LNCAP (cell line): ENCODE measurements around the gene OR6J1.

Experiments used
- TF ChIP-seq, protein P1 (sequence below): fragments of 450-650 bp; IDR thresholded peaks from 2 replicates; pipeline ENCODE4 v1.5.1; 2017; ENCODE audit warnings: mild to moderate bottlenecking

Gene OR6J1

DNA sequence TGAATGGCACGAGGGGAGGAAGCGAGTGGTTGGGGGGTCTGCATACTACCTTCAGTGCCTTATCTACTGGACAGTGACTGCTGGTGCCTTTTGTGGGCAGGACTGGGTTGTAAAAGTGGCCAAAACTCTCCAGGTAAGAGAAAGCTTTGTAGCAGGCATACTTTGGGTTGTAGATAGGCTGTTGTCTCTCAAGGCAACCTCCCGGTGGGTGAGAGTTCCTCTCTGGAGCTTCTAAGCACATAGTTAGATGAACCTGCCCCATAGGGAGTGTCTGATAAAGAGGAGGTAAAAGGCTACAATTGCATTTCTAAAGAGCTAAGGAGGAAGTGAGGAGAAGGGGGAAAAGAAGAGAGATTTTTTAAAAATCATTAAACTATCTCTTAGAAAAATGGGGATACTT, 51.0 kb downstream of the OR6J1 start:
- TF ChIP-seq, protein P1, sequence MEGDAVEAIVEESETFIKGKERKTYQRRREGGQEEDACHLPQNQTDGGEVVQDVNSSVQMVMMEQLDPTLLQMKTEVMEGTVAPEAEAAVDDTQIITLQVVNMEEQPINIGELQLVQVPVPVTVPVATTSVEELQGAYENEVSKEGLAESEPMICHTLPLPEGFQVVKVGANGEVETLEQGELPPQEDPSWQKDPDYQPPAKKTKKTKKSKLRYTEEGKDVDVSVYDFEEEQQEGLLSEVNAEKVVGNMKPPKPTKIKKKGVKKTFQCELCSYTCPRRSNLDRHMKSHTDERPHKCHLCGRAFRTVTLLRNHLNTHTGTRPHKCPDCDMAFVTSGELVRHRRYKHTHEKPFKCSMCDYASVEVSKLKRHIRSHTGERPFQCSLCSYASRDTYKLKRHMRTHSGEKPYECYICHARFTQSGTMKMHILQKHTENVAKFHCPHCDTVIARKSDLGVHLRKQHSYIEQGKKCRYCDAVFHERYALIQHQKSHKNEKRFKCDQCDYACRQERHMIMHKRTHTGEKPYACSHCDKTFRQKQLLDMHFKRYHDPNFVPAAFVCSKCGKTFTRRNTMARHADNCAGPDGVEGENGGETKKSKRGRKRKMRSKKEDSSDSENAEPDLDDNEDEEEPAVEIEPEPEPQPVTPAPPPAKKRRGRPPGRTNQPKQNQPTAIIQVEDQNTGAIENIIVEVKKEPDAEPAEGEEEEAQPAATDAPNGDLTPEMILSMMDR = no peak

DNA sequence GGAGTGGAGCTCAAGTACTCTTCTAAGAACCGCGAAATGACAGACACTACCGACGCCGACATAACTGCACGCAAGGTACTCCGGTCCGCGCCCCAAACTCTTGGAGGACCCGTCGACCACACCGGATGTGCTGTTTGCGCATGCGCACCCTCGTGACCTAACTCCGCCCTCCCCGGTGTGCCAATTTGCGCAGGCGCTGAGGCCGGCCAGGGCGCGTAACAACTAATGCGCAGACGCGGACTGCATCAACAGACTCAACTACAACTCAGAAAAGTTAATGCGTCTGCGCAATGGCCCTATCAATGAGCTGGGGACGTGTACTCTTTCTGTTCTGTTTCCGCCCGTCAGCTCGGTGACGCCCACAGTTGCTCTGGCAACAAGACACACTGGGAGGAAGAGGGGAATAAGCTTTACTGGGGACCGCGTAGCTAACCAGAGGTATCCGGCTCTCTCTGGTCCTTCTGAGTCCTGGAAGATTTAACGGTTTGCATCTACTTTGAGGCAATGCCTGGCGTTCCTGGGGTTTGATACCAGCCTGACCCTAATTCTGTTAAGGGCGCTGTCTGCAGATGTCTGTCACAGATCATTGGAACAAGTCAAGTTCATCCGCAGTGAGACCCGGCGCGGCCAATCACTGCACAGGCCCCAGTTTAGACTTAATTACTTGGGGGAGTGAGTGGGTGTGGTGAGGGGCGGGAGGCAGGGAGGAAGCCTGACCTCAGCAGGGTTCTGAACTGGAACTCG, 54.9 kb downstream of the OR6J1 start, which contains the start of gene DAD1:
DAD1 (minus strand) TSS at position 129 of the 744 bp plus-strand sequence; CDS start at position 62, 67 bp downstream.
- TF ChIP-seq, protein P1 = no peak

DNA sequence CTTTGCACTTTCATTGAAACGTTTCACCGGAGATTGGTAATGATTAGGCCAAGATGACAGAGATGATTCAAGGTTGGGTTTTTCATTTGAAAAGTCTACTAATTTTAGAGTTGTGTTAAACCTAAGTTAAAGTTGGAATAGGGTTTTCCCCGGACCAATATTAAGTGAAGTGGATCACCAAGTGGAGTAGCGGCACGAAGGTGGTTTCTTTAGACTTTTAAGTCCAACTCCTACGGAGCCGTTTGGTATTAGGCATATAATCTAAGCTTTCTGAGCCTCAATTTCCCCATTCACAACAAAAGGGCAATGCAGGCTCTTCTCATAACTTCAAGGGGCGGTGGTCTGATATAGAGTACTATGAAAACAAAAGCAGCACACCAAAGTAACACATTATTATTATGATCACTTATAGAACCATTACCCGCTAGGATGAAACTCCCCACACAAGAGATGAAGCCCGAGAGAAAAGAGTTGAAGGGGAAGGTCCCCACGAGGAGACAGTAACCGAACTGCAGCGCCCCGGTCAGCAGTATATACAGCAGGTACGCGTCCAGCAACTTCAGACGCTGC, 55.5 kb downstream of the OR6J1 start:
- TF ChIP-seq, protein P1 = no peak

DNA sequence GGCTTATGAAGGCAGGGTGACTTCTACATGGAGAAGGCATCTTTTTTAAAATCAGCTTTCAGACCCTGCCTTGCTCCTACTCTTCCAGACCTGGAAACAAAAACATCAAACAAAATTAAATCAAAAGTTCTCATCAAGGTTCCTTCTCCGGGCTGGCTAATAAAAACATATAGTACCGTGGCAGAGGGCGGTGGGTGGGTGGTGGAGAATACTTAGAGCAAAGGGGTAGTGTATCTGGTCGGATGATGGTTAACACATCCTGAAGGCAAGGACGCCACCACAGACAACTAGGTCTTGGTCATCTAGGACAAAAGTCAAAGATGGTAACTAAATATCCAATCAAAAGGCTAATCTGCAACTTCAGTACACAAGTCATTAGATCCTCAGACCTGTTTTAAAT, 56.9 kb downstream of the OR6J1 start:
- TF ChIP-seq, protein P1 = no peak

DNA sequence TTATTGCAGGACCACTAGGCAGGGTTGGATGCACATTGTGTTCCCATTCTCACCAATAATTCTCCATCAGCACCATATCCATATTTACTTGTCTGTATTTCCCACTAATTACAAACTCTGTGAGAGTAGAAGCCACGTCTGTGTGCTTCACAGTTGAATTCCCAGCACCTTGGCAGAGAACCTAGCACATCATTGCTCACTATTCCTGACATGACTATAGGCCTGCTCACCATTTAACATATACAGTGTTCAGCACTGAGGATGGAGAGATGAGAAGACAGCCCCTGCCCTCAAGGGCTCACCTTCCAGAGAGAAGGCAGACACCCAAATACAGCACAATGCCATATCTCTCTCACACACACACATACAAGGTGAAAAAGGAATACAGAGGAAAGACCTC, 60.2 kb downstream of the OR6J1 start:
- TF ChIP-seq, protein P1 = no peak
